Measurements from ENCODE around the gene GALNT2. TPM values are rescaled to one million over a fixed set of nuclear protein-coding genes. Genes with fewer than 3 reads are reported as not detected.

Gene GALNT2
- total and polyA plus RNA-seq, 2 experiments from 2014 or later = 96.7 to 143 TPM

DNA sequence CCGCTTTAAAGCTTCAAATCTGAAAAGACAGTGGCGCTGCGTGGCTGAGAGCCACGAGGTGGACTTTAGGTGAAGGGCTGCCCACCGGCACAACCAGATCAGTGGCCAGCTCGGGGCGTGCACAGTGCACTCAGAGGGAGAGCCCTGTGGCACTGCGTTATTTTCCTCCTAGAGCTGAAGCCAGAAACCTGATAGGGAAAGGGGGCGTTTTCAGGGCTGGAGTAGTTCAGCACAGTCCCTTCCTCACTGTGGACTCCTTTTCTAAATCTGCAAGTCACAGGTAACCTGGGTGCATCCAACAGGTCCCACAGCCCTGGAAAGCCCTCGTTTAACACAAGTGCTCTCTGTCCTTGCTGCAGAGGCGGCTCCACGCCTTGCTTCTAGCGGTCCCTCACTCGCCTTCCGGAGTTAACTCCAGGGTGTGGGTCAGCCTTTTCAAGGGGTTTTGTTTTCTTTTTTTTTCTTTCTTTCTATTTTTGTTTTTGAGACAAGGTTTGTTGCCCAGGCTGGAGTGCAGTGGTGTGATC, 81.2 kb downstream of the GALNT2 start:
- no peak for DNase-seq (ENCODE audit: low spot score)
- no peak overlapping the region for H3K4me3 ChIP-seq
- no peak overlapping the region for H3K27ac ChIP-seq
- TF ChIP-seq, protein P1, sequence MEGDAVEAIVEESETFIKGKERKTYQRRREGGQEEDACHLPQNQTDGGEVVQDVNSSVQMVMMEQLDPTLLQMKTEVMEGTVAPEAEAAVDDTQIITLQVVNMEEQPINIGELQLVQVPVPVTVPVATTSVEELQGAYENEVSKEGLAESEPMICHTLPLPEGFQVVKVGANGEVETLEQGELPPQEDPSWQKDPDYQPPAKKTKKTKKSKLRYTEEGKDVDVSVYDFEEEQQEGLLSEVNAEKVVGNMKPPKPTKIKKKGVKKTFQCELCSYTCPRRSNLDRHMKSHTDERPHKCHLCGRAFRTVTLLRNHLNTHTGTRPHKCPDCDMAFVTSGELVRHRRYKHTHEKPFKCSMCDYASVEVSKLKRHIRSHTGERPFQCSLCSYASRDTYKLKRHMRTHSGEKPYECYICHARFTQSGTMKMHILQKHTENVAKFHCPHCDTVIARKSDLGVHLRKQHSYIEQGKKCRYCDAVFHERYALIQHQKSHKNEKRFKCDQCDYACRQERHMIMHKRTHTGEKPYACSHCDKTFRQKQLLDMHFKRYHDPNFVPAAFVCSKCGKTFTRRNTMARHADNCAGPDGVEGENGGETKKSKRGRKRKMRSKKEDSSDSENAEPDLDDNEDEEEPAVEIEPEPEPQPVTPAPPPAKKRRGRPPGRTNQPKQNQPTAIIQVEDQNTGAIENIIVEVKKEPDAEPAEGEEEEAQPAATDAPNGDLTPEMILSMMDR (IDR thresholded peaks at IDR 0.05; ENCODE audit: poor library complexity) = no peak
- TF ChIP-seq EZH2 (IDR thresholded peaks at IDR 0.05; ENCODE audit: borderline replicate concordance) (no peak), EZH2phosphoT487 (IDR thresholded peaks at IDR 0.05; ENCODE audit: low read depth, severe bottlenecking, unreplicated experiment) (no peak)
- H2AFZ ChIP-seq = no peak overlapping the region
- H3K9me3 ChIP-seq (ENCODE audit: low read depth) = no peaks in the 10 kb centered on the region
- H3K36me3 ChIP-seq (replicated peaks; ENCODE audit: insufficient read depth, low read depth) = no peaks in the 10 kb centered on the region
- peaks cover 26% of the 10 kb centered on the region for H4K20me1 ChIP-seq (ENCODE audit: insufficient read depth, poor library complexity, severe bottlenecking)
- no peaks in the 10 kb centered on the region for H3K27me3 ChIP-seq
- 88% methylated on average over 15 of the region's 15 CpGs for WGBS (ENCODE audit: low lambda C conversion rate, missing lambda C conversion rate)
- peaks cover 1% of the 10 kb centered on the region for H3K4me1 ChIP-seq (ENCODE audit: insufficient read depth)
- no peaks in the 10 kb centered on the region for H3K9me2 ChIP-seq (replicated peaks; ENCODE audit: insufficient read depth)
- peaks cover 97% of the 10 kb centered on the region for H3K79me2 ChIP-seq
- no peak overlapping the region for H3K4me2 ChIP-seq

DNA sequence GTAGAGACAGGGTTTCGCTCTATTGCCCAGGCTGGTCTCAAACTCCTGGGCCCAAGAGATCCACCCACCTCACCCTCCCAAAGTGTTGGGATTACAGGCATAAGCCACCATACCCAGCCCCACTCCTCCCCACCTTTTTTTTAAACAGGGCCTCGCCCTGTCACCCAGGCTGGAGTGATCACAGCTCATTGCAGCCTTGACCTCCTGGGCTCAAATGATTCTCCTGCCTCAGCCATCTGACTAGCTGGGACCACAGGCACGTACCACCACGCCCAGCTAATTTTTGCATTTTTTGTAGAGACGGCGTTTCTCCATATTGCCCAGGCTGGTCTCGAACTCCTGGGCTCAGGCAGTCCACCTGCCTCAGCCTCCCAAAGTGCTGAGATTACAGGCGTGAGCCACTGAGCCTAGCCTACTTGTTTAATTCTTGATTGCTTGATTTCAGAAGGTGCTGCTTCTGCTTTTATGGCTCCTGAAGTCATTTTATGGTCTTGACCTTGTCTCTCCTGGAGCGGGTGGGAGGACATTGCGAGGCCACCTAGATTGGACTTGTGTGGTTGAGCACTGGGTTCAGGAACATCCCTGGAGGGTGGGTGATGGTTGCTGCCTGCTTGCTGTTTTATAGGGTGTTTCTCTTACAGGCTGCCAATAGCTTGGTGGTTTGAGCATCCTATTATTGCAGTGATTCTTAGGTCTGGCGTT, 81.9 kb downstream of the GALNT2 start:
- Histone ChIP-seq H3K27me3 (no peaks in the 10 kb centered on the region), H3K36me3 (replicated peaks; ENCODE audit: insufficient read depth, low read depth) (no peaks in the 10 kb centered on the region), H3K79me2 (peaks cover 96% of the 10 kb centered on the region), H3K4me1 (ENCODE audit: insufficient read depth) (peaks cover 8% of the 10 kb centered on the region), H3K4me3 (no peak overlapping the region), H2AFZ (no peak overlapping the region), H3K9me3 (ENCODE audit: low read depth) (no peaks in the 10 kb centered on the region), H3K4me2 (no peak overlapping the region), H3K27ac (no peak overlapping the region), H3K9me2 (replicated peaks; ENCODE audit: insufficient read depth) (no peaks in the 10 kb centered on the region), H4K20me1 (ENCODE audit: insufficient read depth, poor library complexity, severe bottlenecking) (peaks cover 26% of the 10 kb centered on the region)
- TF ChIP-seq EZH2 (IDR thresholded peaks at IDR 0.05; ENCODE audit: borderline replicate concordance) (no peak), EZH2phosphoT487 (IDR thresholded peaks at IDR 0.05; ENCODE audit: low read depth, severe bottlenecking, unreplicated experiment) (no peak)
- TF ChIP-seq, protein P1 (IDR thresholded peaks at IDR 0.05; ENCODE audit: poor library complexity) = no peak
- WGBS (ENCODE audit: low lambda C conversion rate, missing lambda C conversion rate) = 82% methylated on average over 11 of the region's 11 CpGs
- no peak for DNase-seq (ENCODE audit: low spot score)

DNA sequence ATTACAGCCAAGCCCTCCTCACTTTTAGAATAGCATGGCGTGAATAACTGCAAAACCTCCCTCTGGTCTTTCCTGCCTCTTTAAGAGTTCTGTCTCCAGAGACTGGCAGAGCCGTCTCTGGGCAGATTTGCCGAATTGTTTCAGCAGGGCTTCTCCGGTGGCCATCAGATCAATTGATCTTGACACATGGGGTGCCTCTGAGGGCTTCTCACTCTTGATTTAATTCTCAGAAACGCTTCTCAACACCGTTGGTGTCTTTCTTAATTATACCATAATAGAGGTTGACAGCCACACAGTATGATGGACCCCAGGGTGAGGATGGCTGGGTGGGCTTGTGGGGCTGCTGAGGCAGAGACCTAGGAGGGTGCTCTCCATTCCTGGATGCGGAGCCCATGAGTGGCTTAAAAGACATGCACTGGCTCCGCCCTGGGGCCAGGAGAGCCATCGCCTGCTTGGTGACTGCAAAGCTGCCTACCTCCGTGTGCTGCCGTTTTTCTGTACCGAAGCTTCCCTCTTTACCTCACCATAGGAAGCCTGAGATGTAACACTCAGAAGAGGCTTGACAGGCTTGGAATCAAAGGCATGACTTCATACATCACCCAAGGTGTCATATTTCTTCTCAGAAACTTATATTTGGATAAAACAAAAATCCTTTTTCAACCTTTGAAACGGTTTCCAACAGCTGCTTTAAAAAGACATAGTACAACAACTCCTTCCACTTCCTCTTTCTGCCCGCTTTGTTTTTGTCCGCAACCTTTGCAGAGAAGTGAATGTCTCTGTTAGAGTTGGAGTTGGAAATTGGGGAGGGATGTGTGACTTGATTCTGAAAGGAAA, 82.9 kb downstream of the GALNT2 start:
- H3K4me3 ChIP-seq = no peak overlapping the region
- H3K9me3 ChIP-seq (ENCODE audit: low read depth) = no peaks in the 10 kb centered on the region
- H3K9me2 ChIP-seq (replicated peaks; ENCODE audit: insufficient read depth) = no peaks in the 10 kb centered on the region
- TF ChIP-seq EZH2 (IDR thresholded peaks at IDR 0.05; ENCODE audit: borderline replicate concordance) (no peak), EZH2phosphoT487 (IDR thresholded peaks at IDR 0.05; ENCODE audit: low read depth, severe bottlenecking, unreplicated experiment) (no peak)
- TF ChIP-seq, protein P1 (IDR thresholded peaks at IDR 0.05; ENCODE audit: poor library complexity) = no peak
- H3K27ac ChIP-seq = no peak overlapping the region
- H3K36me3 ChIP-seq (replicated peaks; ENCODE audit: insufficient read depth, low read depth) = no peaks in the 10 kb centered on the region
- peaks cover 95% of the 10 kb centered on the region for H3K79me2 ChIP-seq
- H2AFZ ChIP-seq = no peak overlapping the region
- peaks cover 17% of the 10 kb centered on the region for H3K4me1 ChIP-seq (ENCODE audit: insufficient read depth)
- WGBS (ENCODE audit: low lambda C conversion rate, missing lambda C conversion rate) = 79% methylated on average over 15 of the region's 15 CpGs
- H3K27me3 ChIP-seq = no peaks in the 10 kb centered on the region
- no peak overlapping the region for H3K4me2 ChIP-seq
- H4K20me1 ChIP-seq (ENCODE audit: insufficient read depth, poor library complexity, severe bottlenecking) = peaks cover 17% of the 10 kb centered on the region
- no peak for DNase-seq (ENCODE audit: low spot score)
